A172 (cell line): Measurements from ENCODE around the gene FGD3. TPM values are rescaled to one million over a fixed set of nuclear protein-coding genes. Genes with fewer than 3 reads are reported as not detected.

Experiments used
- DNase-seq: peaks from one replicate; pipeline ENCODE4 v3.0.0-alpha.2; 2015; ENCODE audit warnings: low spot score
- total RNA-seq: library from RNA; depleted of rRNA; stranded (reverse); fragments of >200 nt; shearing (Covaris generic); gene quantifications from 2 replicates; pipeline ENCODE4 v1.2.3, GENCODE V29; 2014

Gene FGD3
- total RNA-seq, 1 experiment from 2014 or later = 0.10 TPM

GRCh38 chr9:93028448-93029006, 81.2 kb downstream of the FGD3 start:
- peak; percentile 55 for DNase-seq

- DNase-seq = no peak
Observed at GRCh38 chr9:93030642-93031628, 83.6 kb downstream of the FGD3 start.

DNA sequence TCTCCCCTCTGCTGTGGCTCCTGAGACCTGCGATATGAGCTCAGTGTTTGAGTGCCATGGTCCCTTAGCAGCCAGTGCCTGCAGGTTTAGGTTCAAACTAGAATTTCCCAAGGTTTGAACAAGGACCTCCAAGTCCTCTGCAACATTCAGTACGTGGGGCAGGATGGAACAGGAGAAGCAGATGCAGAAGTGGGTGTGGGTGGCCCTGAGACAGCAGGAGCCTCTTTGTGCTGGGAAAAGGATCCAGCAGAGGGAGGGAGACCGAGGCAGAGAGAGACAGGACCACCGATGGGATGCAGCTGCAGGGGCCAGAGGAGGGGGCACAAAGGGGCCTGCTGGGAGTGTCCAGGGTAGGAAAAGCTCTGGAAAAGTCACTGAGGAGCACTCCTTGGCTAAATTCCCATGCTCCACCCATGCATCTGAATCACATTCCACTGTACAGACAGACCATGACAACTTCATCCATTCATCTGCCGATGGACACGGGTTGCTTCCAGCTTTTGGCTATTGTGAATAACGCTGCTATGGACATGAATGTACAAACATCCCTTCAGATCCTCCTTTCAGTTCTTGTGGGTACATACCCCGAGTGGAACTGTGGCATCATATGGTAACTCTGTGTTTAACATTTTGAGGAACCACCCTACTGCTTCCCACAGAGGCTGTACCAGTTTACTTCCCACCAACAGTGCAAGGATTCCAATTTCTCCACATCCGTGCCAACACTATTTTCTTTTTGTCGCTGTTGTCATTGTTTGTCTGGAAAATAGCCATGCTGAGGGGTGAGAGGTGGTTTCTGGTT, 84.5 kb downstream of the FGD3 start:
- no peak for DNase-seq

DNA sequence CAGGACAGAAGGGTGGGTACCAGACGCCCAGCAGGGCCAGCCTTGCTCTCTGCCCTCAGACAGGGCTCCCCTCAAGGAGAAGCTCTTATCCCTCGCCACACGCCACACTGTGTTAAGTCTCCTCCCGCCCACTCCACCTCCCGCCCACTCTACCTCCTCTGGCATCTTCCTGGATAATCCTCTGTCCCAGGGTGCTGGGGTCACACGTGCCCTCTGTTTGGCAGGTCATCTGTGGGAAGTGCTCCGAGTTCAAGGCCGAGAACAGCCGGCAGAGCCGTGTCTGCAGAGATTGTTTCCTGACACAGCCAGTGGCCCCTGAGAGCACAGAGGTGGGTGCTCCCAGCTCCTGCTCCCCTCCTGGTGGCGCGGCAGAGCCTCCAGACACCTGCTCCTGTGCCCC, 85.2 kb downstream of the FGD3 start:
- no peak for DNase-seq

- DNase-seq = no peak
Observed at GRCh38 chr9:93033531-93033930, 86.2 kb downstream of the FGD3 start.

DNA sequence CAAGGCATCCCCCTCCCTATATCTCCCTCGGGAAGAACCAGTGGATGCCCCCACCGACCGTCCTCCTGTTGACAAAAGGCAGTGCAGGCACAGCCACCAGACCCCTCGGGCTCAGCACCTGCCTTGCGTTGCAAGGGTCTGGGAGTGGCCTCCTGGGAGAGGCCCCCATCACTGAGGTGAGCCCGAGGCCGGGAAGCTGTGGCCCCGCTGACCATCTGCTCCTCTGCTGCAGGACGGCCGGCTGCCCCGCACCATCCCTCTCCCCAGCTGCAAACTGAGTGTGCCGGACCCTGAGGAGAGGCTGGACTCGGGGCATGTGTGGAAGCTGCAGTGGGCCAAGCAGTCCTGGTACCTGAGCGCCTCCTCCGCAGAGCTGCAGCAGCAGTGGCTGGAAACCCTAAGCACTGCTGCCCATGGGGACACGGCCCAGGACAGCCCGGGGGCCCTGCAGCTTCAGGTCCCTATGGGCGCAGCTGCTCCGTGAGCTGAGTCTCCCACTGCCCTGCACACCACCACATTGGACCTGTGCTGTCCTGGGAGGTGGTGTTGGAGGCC, 87.9 kb downstream of the FGD3 start:
- DNase-seq = no peak

- no peak for DNase-seq
Observed at GRCh38 chr9:93035821-93036351, 88.6 kb downstream of the FGD3 start.

DNA sequence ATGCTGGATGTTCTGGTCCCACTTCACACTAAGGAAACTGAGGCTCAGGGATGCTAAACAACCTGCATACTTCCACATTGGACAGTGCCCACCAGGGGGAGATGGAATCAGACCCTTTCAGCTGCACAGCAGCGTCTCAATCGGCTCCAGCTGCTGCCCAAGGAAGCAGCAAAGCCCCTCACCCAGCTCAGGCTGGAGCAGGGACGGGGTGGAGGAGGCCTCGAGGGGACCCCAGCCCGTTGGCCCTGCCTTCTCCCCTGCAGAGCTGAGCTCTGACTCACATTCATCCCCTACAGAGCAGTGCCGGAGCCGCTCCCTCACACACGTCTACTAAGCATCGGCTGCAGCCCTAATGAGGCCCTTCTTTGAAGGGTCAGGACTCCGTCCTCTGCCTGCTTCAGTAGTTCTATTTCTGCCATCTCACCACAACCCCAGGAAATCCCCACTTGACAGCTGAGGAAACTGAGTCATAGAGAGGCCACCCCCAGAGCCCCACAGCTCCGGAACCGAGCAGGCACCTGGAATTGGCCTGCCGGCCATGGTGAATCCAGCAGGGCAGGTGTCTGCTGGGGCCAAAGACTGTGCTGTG, 89.7 kb downstream of the FGD3 start:
- DNase-seq = no peak

DNA sequence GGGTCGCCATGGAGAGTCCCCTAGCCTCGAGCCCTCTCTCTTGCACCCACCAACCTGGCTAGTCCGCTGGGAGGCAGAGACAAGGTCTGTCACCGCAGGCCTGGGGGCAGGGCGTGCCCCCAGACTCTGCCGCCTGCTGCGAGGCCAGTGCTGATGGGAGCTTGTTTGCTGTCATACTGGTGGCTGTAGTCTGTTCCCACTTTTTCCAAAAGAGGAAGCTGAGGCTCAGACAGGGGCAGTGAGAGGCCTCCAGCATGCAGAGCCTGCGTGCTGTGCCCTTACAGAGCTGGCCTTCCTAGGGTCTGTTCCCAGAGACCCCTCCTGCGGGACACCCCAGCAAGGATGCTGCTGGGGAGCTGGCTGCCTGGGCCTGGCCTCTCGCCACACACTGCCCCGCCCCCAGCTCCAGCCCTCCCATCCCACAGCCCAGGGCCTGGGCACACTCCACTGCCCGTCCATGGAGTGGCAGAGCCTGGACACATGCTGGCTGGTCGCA, 90.2 kb downstream of the FGD3 start:
- DNase-seq = no peak

DNA sequence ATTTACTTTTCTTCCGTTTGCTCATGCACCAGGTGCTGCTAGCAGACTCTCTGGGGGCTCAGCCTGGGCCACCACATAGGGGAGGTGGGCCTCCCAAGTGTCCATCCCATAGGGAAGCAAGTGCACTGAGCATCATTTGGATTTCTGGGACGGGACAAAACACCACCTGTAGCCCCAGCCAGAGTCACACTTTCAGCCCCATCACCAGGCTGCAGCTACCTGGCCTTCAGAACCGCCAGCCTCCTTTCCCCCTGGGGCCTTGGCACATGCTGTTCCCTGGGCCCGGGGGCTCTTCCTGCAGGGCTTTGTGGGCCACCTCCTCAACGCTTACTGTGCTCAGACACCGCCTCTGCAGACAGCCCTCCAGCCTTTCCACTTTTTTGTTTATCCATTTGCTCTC, 91.6 kb downstream of the FGD3 start:
- no peak for DNase-seq

DNA sequence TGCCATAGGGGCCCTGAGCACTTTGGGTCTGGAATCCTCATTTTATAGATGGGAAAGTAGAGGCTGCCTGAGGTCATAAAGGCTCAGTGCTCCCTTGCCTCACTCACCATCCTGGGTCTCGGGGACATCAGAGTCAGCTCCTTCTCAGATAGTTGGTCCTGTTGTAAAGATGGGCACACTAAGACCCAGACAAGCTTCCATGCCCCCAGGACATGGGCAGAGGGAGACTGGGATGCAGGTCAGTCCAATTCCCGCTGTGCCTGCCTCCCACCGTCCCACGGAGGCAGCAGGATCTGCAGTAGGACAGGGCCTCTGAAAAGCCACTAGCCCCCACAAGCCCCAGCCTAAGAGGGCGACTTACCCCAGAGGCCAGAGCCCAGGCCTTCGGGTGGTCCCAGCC, 92.1 kb downstream of the FGD3 start:
- DNase-seq = no peak

DNA sequence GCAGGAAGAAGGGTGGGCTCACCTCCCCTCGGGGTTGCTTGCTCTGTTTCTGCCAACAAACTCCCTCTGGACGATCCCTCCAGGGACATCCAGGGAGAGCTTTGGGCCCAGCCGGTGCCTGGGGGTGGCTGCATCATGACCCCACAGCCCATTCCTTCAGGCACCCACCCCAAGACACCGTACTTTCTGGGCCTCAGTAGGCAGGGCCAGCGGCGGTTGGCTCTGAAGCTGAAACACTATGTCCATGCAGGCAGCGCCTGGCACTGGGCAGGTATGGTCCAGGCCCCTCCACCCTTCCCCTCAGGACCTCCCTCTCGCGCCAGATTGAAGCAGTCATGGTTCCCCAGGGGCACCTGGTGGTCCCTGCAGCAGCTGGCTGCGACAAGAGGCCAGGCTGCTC, 92.7 kb downstream of the FGD3 start:
- DNase-seq = no peak

GRCh38 chr9:93040409-93040808, 93.1 kb downstream of the FGD3 start:
- no peak for DNase-seq

DNA sequence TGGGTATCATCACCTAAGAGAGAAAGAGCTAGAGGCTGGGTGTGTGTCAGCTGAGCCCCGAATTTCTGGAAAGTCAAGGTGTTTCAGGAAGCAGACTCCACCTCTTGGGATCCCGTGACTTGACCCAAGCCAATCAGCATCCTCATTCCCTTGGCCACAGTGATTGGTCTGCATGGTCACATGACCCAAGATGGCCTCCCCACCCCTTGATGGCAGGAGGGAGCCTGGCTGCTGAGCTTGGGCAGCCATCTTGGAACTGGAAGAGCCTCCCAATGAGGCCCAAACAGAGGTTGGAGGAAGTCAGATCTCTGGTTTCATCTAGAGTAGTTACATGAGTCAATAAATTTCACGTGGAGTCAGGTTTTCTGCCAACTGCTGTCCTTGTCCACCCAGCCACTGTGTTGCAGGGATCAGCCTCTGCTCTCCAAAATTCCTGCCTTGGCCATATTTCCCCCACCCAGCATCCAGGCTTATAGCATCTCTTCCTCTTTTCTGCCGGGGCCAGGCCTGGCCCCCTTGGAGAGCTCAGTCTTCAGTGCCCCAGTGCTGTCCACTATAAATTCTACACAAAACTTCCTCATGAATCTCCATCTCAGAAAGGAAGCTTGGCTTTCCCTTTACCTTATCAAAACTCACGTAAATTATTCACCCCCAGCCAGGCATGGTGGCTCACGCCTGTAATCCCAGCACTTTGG, 93.9 kb downstream of the FGD3 start:
- peak; percentile 24 for DNase-seq

DNA sequence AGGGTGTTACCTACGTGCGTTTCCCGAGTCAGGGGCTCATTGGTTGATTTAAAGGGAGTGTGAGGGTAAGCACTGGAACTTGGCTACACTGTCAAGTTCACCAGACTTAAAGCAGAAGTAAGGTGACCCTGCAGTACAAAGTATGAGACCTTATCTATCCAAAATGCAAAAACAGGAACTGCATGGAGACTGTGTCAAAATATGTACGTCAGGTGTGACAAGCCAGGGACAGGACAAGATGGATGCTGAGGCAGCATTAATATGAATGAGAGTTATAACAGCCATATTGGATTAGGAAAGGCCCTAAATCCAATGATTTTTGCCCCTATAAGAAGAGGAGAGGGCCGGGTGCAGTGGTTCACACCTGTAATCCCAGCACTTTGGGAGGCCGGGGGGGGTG, 95.8 kb downstream of the FGD3 start:
- no peak for DNase-seq

GRCh38 chr9:93045521-93045920, 98.2 kb downstream of the FGD3 start:
- no peak for DNase-seq

- DNase-seq = no peak
Observed at GRCh38 chr9:93048566-93049448, 101.5 kb downstream of the FGD3 start.

- DNase-seq = no peak
Observed at GRCh38 chr9:93049491-93049890, 102.2 kb downstream of the FGD3 start.

GRCh38 chr9:93050231-93050630, 102.9 kb downstream of the FGD3 start:
- no peak for DNase-seq

- peak; percentile 29 for DNase-seq
Observed at GRCh38 chr9:93051680-93052089, 104.4 kb downstream of the FGD3 start.
